ENCODE measurements around the gene RASSF1.

GRCh38 chr3:50303013-50303815 lies 37.4 kb downstream of the RASSF1 start, which contains the start of gene HYAL1:
- no peak for TF ChIP-seq CTCF (IDR thresholded peaks at IDR 0.05)
- TF ChIP-seq EP300 (IDR thresholded peaks at IDR 0.05): no peak
- TF ChIP-seq POLR2A (IDR thresholded peaks at IDR 0.05): no peak

Measured in ovary (tissue), 3 donors.